Measurements from ENCODE around the gene ENTHD1. TPM values are rescaled to one million over a fixed set of nuclear protein-coding genes. Genes with fewer than 3 reads are reported as not detected.

Gene ENTHD1
- total RNA-seq, 1 experiment from 2014 or later = not detected

- no peak for DNase-seq (ENCODE audit: low read depth)
- in situ Hi-C loops (cut with HindIII; ENCODE audit: low pct_unique_long_range_greater_than_20kb, low sequenced_read_pairs) = no loop called here
Measured at GRCh38 chr22:39927544-39927943, 34.0 kb upstream of the ENTHD1 start.

GRCh38 chr22:39926753-39927152 lies 33.2 kb upstream of the ENTHD1 start:
- in situ Hi-C loops (cut with HindIII; ENCODE audit: low pct_unique_long_range_greater_than_20kb, low sequenced_read_pairs) = no loop called here
- no peak for DNase-seq (ENCODE audit: low read depth)

GRCh38 chr22:39925909-39926679 lies 32.5 kb upstream of the ENTHD1 start:
- DNase-seq (ENCODE audit: low read depth) = no peak
- in situ Hi-C loops (cut with HindIII; ENCODE audit: low pct_unique_long_range_greater_than_20kb, low sequenced_read_pairs) = no loop called here

- in situ Hi-C loops (cut with HindIII; ENCODE audit: low pct_unique_long_range_greater_than_20kb, low sequenced_read_pairs) = no loop called here
- DNase-seq (ENCODE audit: low read depth) = no peak
Measured at GRCh38 chr22:39925273-39925672, 31.7 kb upstream of the ENTHD1 start.

GRCh38 chr22:39924286-39924685 lies 30.7 kb upstream of the ENTHD1 start:
- in situ Hi-C loops (cut with HindIII; ENCODE audit: low pct_unique_long_range_greater_than_20kb, low sequenced_read_pairs) = no loop called here
- no peak for DNase-seq (ENCODE audit: low read depth)

GRCh38 chr22:39923696-39924095 lies 30.1 kb upstream of the ENTHD1 start:
- no peak for DNase-seq (ENCODE audit: low read depth)
- in situ Hi-C loops (cut with HindIII; ENCODE audit: low pct_unique_long_range_greater_than_20kb, low sequenced_read_pairs) = no loop called here

GRCh38 chr22:39920134-39920743 lies 26.7 kb upstream of the ENTHD1 start:
- in situ Hi-C loops (cut with HindIII; ENCODE audit: low pct_unique_long_range_greater_than_20kb, low sequenced_read_pairs) = no loop called here
- no peak for DNase-seq (ENCODE audit: low read depth)

- no peak for DNase-seq (ENCODE audit: low read depth)
- in situ Hi-C loops (cut with HindIII; ENCODE audit: low pct_unique_long_range_greater_than_20kb, low sequenced_read_pairs) = no loop called here
Measured at GRCh38 chr22:39917776-39918495, 24.4 kb upstream of the ENTHD1 start.

GRCh38 chr22:39917197-39917643 lies 23.7 kb upstream of the ENTHD1 start:
- DNase-seq (ENCODE audit: low read depth) = no peak
- in situ Hi-C loops (cut with HindIII; ENCODE audit: low pct_unique_long_range_greater_than_20kb, low sequenced_read_pairs) = no loop called here

GRCh38 chr22:39916496-39916895 lies 22.9 kb upstream of the ENTHD1 start:
- in situ Hi-C loops (cut with HindIII; ENCODE audit: low pct_unique_long_range_greater_than_20kb, low sequenced_read_pairs) = no loop called here
- DNase-seq (ENCODE audit: low read depth) = no peak

GRCh38 chr22:39915295-39915726 lies 21.8 kb upstream of the ENTHD1 start:
- peak; percentile 3 for DNase-seq (ENCODE audit: low read depth)
- in situ Hi-C loops (cut with HindIII; ENCODE audit: low pct_unique_long_range_greater_than_20kb, low sequenced_read_pairs) = no loop called here

GRCh38 chr22:39914584-39914983 lies 21.0 kb upstream of the ENTHD1 start:
- in situ Hi-C loops (cut with HindIII; ENCODE audit: low pct_unique_long_range_greater_than_20kb, low sequenced_read_pairs) = no loop called here

GRCh38 chr22:39913886-39914285 lies 20.3 kb upstream of the ENTHD1 start:
- no peak for DNase-seq (ENCODE audit: low read depth)
- in situ Hi-C loops (cut with HindIII; ENCODE audit: low pct_unique_long_range_greater_than_20kb, low sequenced_read_pairs) = no loop called here

More at GRCh38 chr22:39914584-39914983, 21.0 kb upstream of the ENTHD1 start:
- no peak for DNase-seq (ENCODE audit: low read depth)

- in situ Hi-C loops (cut with HindIII; ENCODE audit: low pct_unique_long_range_greater_than_20kb, low sequenced_read_pairs) = no loop called here
- DNase-seq (ENCODE audit: low read depth) = no peak
Measured at GRCh38 chr22:39913321-39913720, 19.8 kb upstream of the ENTHD1 start.

GRCh38 chr22:39910876-39911613 lies 17.5 kb upstream of the ENTHD1 start:
- in situ Hi-C loops (cut with HindIII; ENCODE audit: low pct_unique_long_range_greater_than_20kb, low sequenced_read_pairs) = no loop called here
- no peak for DNase-seq (ENCODE audit: low read depth)

- no peak for DNase-seq (ENCODE audit: low read depth)
- in situ Hi-C loops (cut with HindIII; ENCODE audit: low pct_unique_long_range_greater_than_20kb, low sequenced_read_pairs) = no loop called here
Measured at GRCh38 chr22:39908737-39909136, 15.2 kb upstream of the ENTHD1 start.

GRCh38 chr22:39908136-39908535 lies 14.6 kb upstream of the ENTHD1 start:
- no peak for DNase-seq (ENCODE audit: low read depth)
- in situ Hi-C loops (cut with HindIII; ENCODE audit: low pct_unique_long_range_greater_than_20kb, low sequenced_read_pairs) = no loop called here

GRCh38 chr22:39907605-39908097 lies 14.1 kb upstream of the ENTHD1 start:
- in situ Hi-C loops (cut with HindIII; ENCODE audit: low pct_unique_long_range_greater_than_20kb, low sequenced_read_pairs) = no loop called here
- DNase-seq (ENCODE audit: low read depth) = no peak

Data from Caki2 (cell line).